Kidney (tissue), 14 donors: ENCODE results near the gene IGF1R. TPM values are rescaled to one million over a fixed set of nuclear protein-coding genes. Genes with fewer than 3 reads are reported as not detected.

ENCODE experiments used
- DNase-seq, 5 donors: peaks; one replicate each; pipeline ENCODE4 v3.0.0-alpha.2; 2013 to 2020
- FAIRE-seq: peaks from 2 replicates; lab custom pipeline; 2012; peaks lifted over from hg19 to GRCh38; lab: Jason Lieb, UNC
- H3K27ac ChIP-seq, 2 donors: one replicate each; pipeline ENCODE4 v1.7.0; 2013; ENCODE audit warnings: low read depth in 2 of 2, low read length in 2 of 2, inconsistent platforms in 1 of 2
- H3K27me3 ChIP-seq: one replicate; pipeline ENCODE4 v1.7.1; 2013; ENCODE audit warnings: low read length, inconsistent platforms; ENCODE audit not compliant: control insufficient read depth, insufficient read depth
- H3K36me3 ChIP-seq, 3 donors: one replicate each; pipeline versions ENCODE4 v1.7.0 to v1.7.1; 2013; ENCODE audit warnings: low read length in 3 of 3, control low read depth in 1 of 3, inconsistent platforms in 1 of 3; ENCODE audit not compliant: insufficient read depth in 3 of 3, control insufficient read depth in 2 of 3
- H3K4me1 ChIP-seq, 3 donors: one replicate each; pipeline versions ENCODE4 v1.7.0 to v1.7.1; 2013; ENCODE audit warnings: low read length in 3 of 3, inconsistent platforms in 1 of 3, low read depth in 1 of 3; ENCODE audit not compliant: control insufficient read depth in 2 of 3, insufficient read depth in 2 of 3
- H3K4me3 ChIP-seq, 3 donors: one replicate each; pipeline versions ENCODE4 v1.7.0 to v1.8.1; 2013; ENCODE audit warnings: low read length in 3 of 3, control low read depth in 1 of 3, inconsistent platforms in 1 of 3
- H3K9ac ChIP-seq, 3 donors: one replicate each; pipeline versions ENCODE4 v1.7.0 to v1.7.1; 2013; ENCODE audit warnings: low read length in 3 of 3, control low read depth in 1 of 3, inconsistent platforms in 1 of 3
- H3K9me3 ChIP-seq, 3 donors: one replicate each; pipeline versions ENCODE4 v1.7.0 to v1.7.1; 2013; ENCODE audit warnings: low read length in 3 of 3, control low read depth in 1 of 3, inconsistent platforms in 1 of 3; ENCODE audit not compliant: control insufficient read depth in 2 of 3, insufficient read depth in 1 of 3
- CTCF ChIP-seq: IDR thresholded peaks from 3 replicates; pipeline ENCODE4 v1.5.1; 2012; ENCODE audit warnings: mild to moderate bottlenecking, moderate library complexity, borderline replicate concordance; ENCODE audit not compliant: insufficient read depth; ENCODE audit errors: extremely low read depth
- intact Hi-C: fragments of 100-400 bp; cut with DNase I; formaldehyde crosslinking; loops from one replicate; pipeline ENCODE4 v1.11.1; 2022
- polyA plus RNA-seq: library from polyadenylated mRNA; stranded (reverse); fragments of 350-450 nt; fragmentation: Illumina TruSeq; extraction: RNeasy Lipid Tissue Mini Kit (QIAGEN cat#74804); gene quantifications from one replicate; pipeline ENCODE4 v1.2.3, GENCODE V29; 2014; ENCODE audit warnings: low read depth, low replicate concordance; ENCODE audit not compliant: insufficient read depth
- total RNA-seq: library from RNA; stranded (reverse); fragmentation: NEBNext Ultra II Directional; extraction: Animal tissue kit (Norgen Biotek cat#: 25700); gene quantifications from one replicate; pipeline ENCODE4 v1.2.1, GENCODE V29; 2021
- donor health status: control.
- donor health status: control.
- donor health status: control.
- donor health status: control.
- donor health status: control.
- donor health status: DM: yes; HTN: yes; CAD: no.
- donor health status: Normal renal cell carcinoma (clear cell type).

The IGF1R gene
- total and polyA plus RNA-seq, 2 donors from 2014 or later, result 6.5 to 73.2 TPM

- Histone ChIP-seq H3K9ac (no peak overlapping the region), H3K27ac (no peak overlapping the region), H3K36me3 (no peaks in the 10 kb centered on the region), H3K4me3 (no peak overlapping the region), H3K4me1 (peaks cover 0 to 14% (median 0%) of the 10 kb centered on the region in 3 donors), H3K9me3 (no peaks in the 10 kb centered on the region), H3K27me3 (no peaks in the 10 kb centered on the region)
- no peak for TF ChIP-seq CTCF
- intact Hi-C loops, result no loop called here
- no peak for FAIRE-seq
- DNase-seq, result no peak
Observed at GRCh38 chr15:98859149-98859548, 210.8 kb downstream of the IGF1R start.

GRCh38 chr15:98860281-98861041 lies 212.1 kb downstream of the IGF1R start:
- H3K4me3 ChIP-seq, result no peak overlapping the region
- no peak for TF ChIP-seq CTCF
- H3K27ac ChIP-seq, result no peak overlapping the region
- no peak for DNase-seq
- no peak overlapping the region for H3K9ac ChIP-seq
- intact Hi-C loops, result no loop called here
- FAIRE-seq, result no peak
- peaks cover 0 to 8% (median 0%) of the 10 kb centered on the region in 3 donors for H3K4me1 ChIP-seq
- no peaks in the 10 kb centered on the region for H3K27me3 ChIP-seq
- H3K36me3 ChIP-seq, result no peaks in the 10 kb centered on the region
- no peaks in the 10 kb centered on the region for H3K9me3 ChIP-seq

- Histone ChIP-seq H3K36me3 (no peaks in the 10 kb centered on the region), H3K4me1 (peaks cover 0 to 3% (median 0%) of the 10 kb centered on the region in 3 donors), H3K9ac (no peak overlapping the region), H3K27ac (no peak overlapping the region), H3K4me3 (no peak overlapping the region), H3K9me3 (no peaks in the 10 kb centered on the region), H3K27me3 (no peaks in the 10 kb centered on the region)
- DNase-seq, result no peak
- FAIRE-seq, result no peak
- no peak for TF ChIP-seq CTCF
- intact Hi-C loops, result no loop called here
Observed at GRCh38 chr15:98861188-98861587, 212.8 kb downstream of the IGF1R start.
